ENCODE measurements around the gene IFITM1. TPM values are rescaled to one million over a fixed set of nuclear protein-coding genes. Genes with fewer than 3 reads are reported as not detected.

Gene IFITM1
- total RNA-seq, 1 donor from 2014 or later: 55.4 TPM

Other genes with a start within 250 kb of the IFITM1 start
- not detected for gene SCGB1C1, start 121.0 kb upstream of the IFITM1 start, total RNA-seq
- 60.5 TPM for gene BET1L, start 106.6 kb upstream of the IFITM1 start, total RNA-seq
- 109 TPM for gene RIC8A, start 106.3 kb upstream of the IFITM1 start, total RNA-seq
- 19.0 TPM for gene SIRT3, start 77.7 kb upstream of the IFITM1 start, total RNA-seq
- 78.5 TPM for gene PSMD13, start 77.1 kb upstream of the IFITM1 start, total RNA-seq
- gene NLRP6, start 35.6 kb upstream of the IFITM1 start, total RNA-seq: 0.69 TPM
- gene PGGHG, start 24.9 kb upstream of the IFITM1 start, total RNA-seq: 42.8 TPM
- not detected for gene IFITM5, start 14.5 kb upstream of the IFITM1 start, total RNA-seq
- 129 TPM for gene IFITM2, start 6.2 kb upstream of the IFITM1 start, total RNA-seq
- gene IFITM3, start 6.8 kb downstream of the IFITM1 start, total RNA-seq: 246 TPM
- 3.4 TPM for gene B4GALNT4, start 55.5 kb downstream of the IFITM1 start, total RNA-seq
- gene PKP3, start 80.2 kb downstream of the IFITM1 start, total RNA-seq: 70.8 TPM
- 152 TPM for gene SIGIRR, start 101.0 kb downstream of the IFITM1 start, total RNA-seq
- 49.3 TPM for gene ANO9, start 128.0 kb downstream of the IFITM1 start, total RNA-seq
- 36.6 TPM for gene PTDSS2, start 136.2 kb downstream of the IFITM1 start, total RNA-seq
- 156 TPM for gene RNH1, start 193.2 kb downstream of the IFITM1 start, total RNA-seq
- gene HRAS, start 221.5 kb downstream of the IFITM1 start, total RNA-seq: 51.1 TPM
- 9.4 TPM for gene LRRC56, start 223.5 kb downstream of the IFITM1 start, total RNA-seq
- 7.5 TPM for gene LMNTD2, start 246.7 kb downstream of the IFITM1 start, total RNA-seq
- gene RASSF7, start 246.9 kb downstream of the IFITM1 start, total RNA-seq: 179 TPM